Tibial nerve (tissue), 4 donors: ENCODE results near the gene RPL26.

Experiments used
- CTCF ChIP-seq, 5 experiments: fragments of 200-600 bp in 3 of 5; fragments of 450-650 bp in 2 of 5; sonication (generic) in 3 of 5; IDR thresholded peaks; one replicate each; pipeline ENCODE4 v1.5.1; 2016 to 2019; ENCODE audit warnings: antibody characterized with exemption in 5 of 5, mild to moderate bottlenecking in 3 of 5, moderate library complexity in 2 of 5
- EP300 ChIP-seq, 2 donors: sonication (generic); formaldehyde crosslinking; IDR thresholded peaks; one replicate each; pipeline ENCODE4 v1.6.1; 2017; ENCODE audit warnings: antibody characterized with exemption in 2 of 2, mild to moderate bottlenecking in 1 of 2
- POLR2A ChIP-seq, 2 donors: fragments of 450-650 bp; IDR thresholded peaks; one replicate each; pipeline ENCODE4 v1.6.1; 2017; ENCODE audit warnings: antibody characterized with exemption in 2 of 2, mild to moderate bottlenecking in 2 of 2, moderate library complexity in 2 of 2

DNA sequence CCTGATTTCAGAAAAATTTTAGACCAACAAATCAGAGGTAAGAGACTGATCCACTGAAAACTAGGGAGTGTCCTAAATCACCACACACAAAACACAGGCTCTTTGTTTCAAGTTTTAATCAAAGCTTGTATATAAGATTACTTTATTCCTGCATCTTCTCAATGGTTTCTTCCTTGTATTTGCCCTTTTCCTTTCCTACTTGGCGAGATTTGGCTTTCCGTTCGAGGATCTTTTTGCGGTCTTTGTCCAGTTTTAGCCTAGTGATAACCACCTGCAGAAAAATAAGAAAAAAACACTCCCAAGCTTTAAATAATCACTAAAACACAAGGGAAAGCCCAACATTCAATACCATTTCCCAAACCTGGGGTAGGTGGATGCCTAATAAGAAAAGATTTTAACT is 5.6 kb downstream of the RPL26 start:
- TF ChIP-seq CTCF (IDR thresholded peaks at IDR 0.05) (no peak), EP300 (IDR thresholded peaks at IDR 0.05) (no peak), POLR2A (IDR thresholded peaks at IDR 0.05) (no peak)
